CD14-positive monocyte (primary cell): ENCODE measurements around the gene SECISBP2. TPM values are rescaled to one million over a fixed set of nuclear protein-coding genes. Genes with fewer than 3 reads are reported as not detected.

Experiments
- DNase-seq, 3 donors: peaks; one replicate each; pipeline ENCODE4 v3.0.0-alpha.2; 2011 to 2022
- H2AFZ ChIP-seq: 2 replicates; pipeline ENCODE4 v1.6.0; 2012; ENCODE audit warnings: mild to moderate bottlenecking, low read depth, low read length, inconsistent platforms; ENCODE audit not compliant: insufficient read depth, poor library complexity, severe bottlenecking
- H3K27ac ChIP-seq, 2 donors: 1 replicate in 1 of 2; 2 replicates in 1 of 2; pipeline ENCODE4 v1.5.1; 2012 to 2013; ENCODE audit warnings: low read length in 2 of 2, control low read depth in 1 of 2, inconsistent platforms in 1 of 2, low read depth in 1 of 2, mild to moderate bottlenecking in 1 of 2
- H3K27me3 ChIP-seq, 2 donors: one replicate each; pipeline versions ENCODE4 v1.6.0 to v1.6.1; 2011 to 2013; ENCODE audit warnings: low read length in 2 of 2; ENCODE audit not compliant: control insufficient read depth in 2 of 2, insufficient read depth in 2 of 2
- H3K36me3 ChIP-seq, 2 donors: replicated peaks in 1 of 2; 1 replicate in 1 of 2; 2 replicates in 1 of 2; pipeline versions ENCODE4 v1.5.1 to v1.6.1; 2012 to 2013; ENCODE audit warnings: low read length in 2 of 2, control low read depth in 1 of 2, inconsistent platforms in 1 of 2, mild to moderate bottlenecking in 1 of 2; ENCODE audit not compliant: insufficient read depth in 2 of 2, control insufficient read depth in 1 of 2
- H3K4me1 ChIP-seq, 2 donors: 1 replicate in 1 of 2; 2 replicates in 1 of 2; pipeline versions ENCODE4 v1.5.1 to v1.6.1; 2012 to 2013; ENCODE audit warnings: low read length in 2 of 2, control low read depth in 1 of 2, inconsistent platforms in 1 of 2, mild to moderate bottlenecking in 1 of 2, moderate library complexity in 1 of 2; ENCODE audit not compliant: insufficient read depth in 2 of 2, control insufficient read depth in 1 of 2
- H3K4me2 ChIP-seq: replicated peaks from 2 replicates; pipeline ENCODE3; 2012; ENCODE audit warnings: low read length, moderate library complexity, mild to moderate bottlenecking; ENCODE audit not compliant: poor library complexity, severe bottlenecking; ENCODE audit errors: extremely low read depth
- H3K4me3 ChIP-seq, 3 experiments: fragments of 200-600 bp in 1 of 3; sonication (generic) in 1 of 3; replicated peaks in 1 of 3; 1 replicate in 2 of 3; 2 replicates in 1 of 3; pipeline ENCODE4 v1.5.1; 2011 to 2013; ENCODE audit warnings: low read length in 3 of 3, mild to moderate bottlenecking in 3 of 3, control low read depth in 2 of 3, low read depth in 2 of 3, inconsistent platforms in 1 of 3, moderate library complexity in 1 of 3
- H3K79me2 ChIP-seq: 2 replicates; pipeline ENCODE4 v1.6.0; 2012; ENCODE audit warnings: mild to moderate bottlenecking, control low read depth, inconsistent platforms, low read length, moderate library complexity; ENCODE audit not compliant: insufficient read depth
- H3K9ac ChIP-seq: 2 replicates; pipeline ENCODE4 v1.6.0; 2017; ENCODE audit warnings: low read length, mild to moderate bottlenecking; ENCODE audit not compliant: insufficient read depth, poor library complexity, severe bottlenecking
- H3K9me3 ChIP-seq, 2 donors: replicated peaks in 1 of 2; 1 replicate in 1 of 2; 2 replicates in 1 of 2; pipeline versions ENCODE4 v1.5.1 to v1.6.1; 2012 to 2013; ENCODE audit warnings: low read length in 2 of 2, control low read depth in 1 of 2; ENCODE audit not compliant: control insufficient read depth in 1 of 2, insufficient read depth in 1 of 2
- H4K20me1 ChIP-seq: 2 replicates; pipeline ENCODE4 v1.6.0; 2012; ENCODE audit warnings: mild to moderate bottlenecking, low read length, control low read depth, moderate library complexity; ENCODE audit not compliant: insufficient read depth
- H3K27ac Mint-ChIP-seq, 7 donors: one replicate each; pipeline ENCODE4 v1.8.0; 2020; ENCODE audit warnings: mild to moderate bottlenecking in 7 of 7, mixed read lengths in 7 of 7, moderate library complexity in 6 of 7, inconsistent platforms in 2 of 7
- H3K27me3 Mint-ChIP-seq, 3 donors: one replicate each; pipeline ENCODE4 v1.8.0; 2021 to 2022; ENCODE audit warnings: low read depth in 3 of 3, mild to moderate bottlenecking in 3 of 3, mixed read lengths in 3 of 3, moderate library complexity in 3 of 3, inconsistent platforms in 1 of 3
- H3K36me3 Mint-ChIP-seq, 2 donors: one replicate each; pipeline ENCODE4 v1.8.0; 2020; ENCODE audit warnings: mixed read lengths in 2 of 2, inconsistent platforms in 1 of 2, mild to moderate bottlenecking in 1 of 2
- H3K4me1 Mint-ChIP-seq: one replicate; pipeline ENCODE4 v1.8.0; 2020; ENCODE audit warnings: mild to moderate bottlenecking, mixed read lengths
- H3K4me3 Mint-ChIP-seq, 2 donors: one replicate each; pipeline ENCODE4 v1.8.0; 2020; ENCODE audit warnings: mild to moderate bottlenecking in 2 of 2, mixed read lengths in 2 of 2, moderate library complexity in 1 of 2
- H3K9me3 Mint-ChIP-seq, 7 donors: one replicate each; pipeline ENCODE4 v1.8.0; 2020 to 2022; ENCODE audit warnings: mixed read lengths in 7 of 7, mild to moderate bottlenecking in 6 of 7, moderate library complexity in 6 of 7, inconsistent platforms in 2 of 7
- WGBS: methylation state at CpG from one replicate; pipeline ENCODE4 v1.1.5; 2013; ENCODE audit warnings: missing lambda C conversion rate; ENCODE audit not compliant: insufficient coverage; 5-methylcytosine and 5-hydroxymethylcytosine counted together
- intact Hi-C, 2 donors: fragments of 100-400 bp; cut with micrococcal nuclease; formaldehyde crosslinking; loops; one replicate each; pipeline versions ENCODE4 v1.15.0 to v1.15.1; 2023
- polyA plus RNA-seq, 3 donors: library from polyadenylated mRNA; depleted of rRNA in 1 of 3; unstranded in 2 of 3; stranded (reverse) in 1 of 3; fragments of 300-500 nt in 2 of 3; fragments of >200 nt in 1 of 3; fragmentation: Illumina TruSeq in 2 of 3; gene quantifications; 1 replicate in 2 of 3; 2 replicates in 1 of 3; pipeline ENCODE4 v1.2.3, GENCODE V29; 2012 to 2021
- TF ChIP-seq, protein P1 (sequence below): fragments of 200-600 bp; IDR thresholded peaks from one replicate; pipeline ENCODE4 v1.8.0; 2022; ENCODE audit warnings: antibody characterized with exemption, mild to moderate bottlenecking

SECISBP2 gene
- polyA plus RNA-seq, 3 donors = 8.6 to 51.4 (median 9.8) TPM

DNA sequence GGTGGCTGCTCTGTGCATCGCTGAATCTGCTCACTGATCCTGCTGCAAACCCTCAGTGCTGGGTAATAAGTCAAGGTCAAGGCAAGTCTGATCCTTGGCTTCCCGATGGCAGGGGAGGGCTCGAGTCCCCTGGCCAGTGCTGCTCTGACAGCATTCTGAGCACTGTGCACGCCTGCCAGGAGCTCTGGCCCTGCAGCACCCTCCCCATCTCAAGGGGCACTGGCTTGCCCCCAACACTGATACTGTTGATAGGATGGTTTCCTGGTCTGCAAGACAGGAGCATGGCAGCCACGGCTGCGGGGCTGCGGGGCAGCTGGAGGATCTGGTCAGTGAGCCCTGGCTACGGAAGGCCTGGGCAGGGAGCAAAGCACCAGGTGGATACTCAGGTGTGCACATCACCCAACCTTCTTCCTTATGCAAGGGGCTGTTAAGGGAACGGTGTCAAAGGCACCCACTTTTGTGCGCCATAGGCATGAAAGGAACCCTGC, 71.8 kb downstream of the SECISBP2 start:
- Mint-ChIP-seq H3K4me1 (peaks cover 46% of the 10 kb centered on the region), H3K27me3 (no peaks in the 10 kb centered on the region), H3K9me3 (peaks cover 0 to 2% (median 0%) of the 10 kb centered on the region in 7 donors), H3K4me3 (no peak overlapping the region), H3K36me3 (peaks cover 93 to 96% of the 10 kb centered on the region in 2 donors), H3K27ac (peak overlapping the region; percentile 36 to 96 (median 90))
- Histone ChIP-seq H3K4me3 (no peak overlapping the region), H3K36me3 (peaks cover 88 to 93% of the 10 kb centered on the region in 2 donors), H3K27me3 (no peaks in the 10 kb centered on the region), H3K4me2 (no peak overlapping the region), H2AFZ (no peak overlapping the region), H3K79me2 (peaks cover 11% of the 10 kb centered on the region), H3K9me3 (no peaks in the 10 kb centered on the region), H3K27ac (peak overlapping the region; percentile 26 to 85), H4K20me1 (peaks cover 11% of the 10 kb centered on the region), H3K4me1 (peaks cover 28 to 50% of the 10 kb centered on the region in 2 donors), H3K9ac (no peak overlapping the region)
- TF ChIP-seq, protein P1, sequence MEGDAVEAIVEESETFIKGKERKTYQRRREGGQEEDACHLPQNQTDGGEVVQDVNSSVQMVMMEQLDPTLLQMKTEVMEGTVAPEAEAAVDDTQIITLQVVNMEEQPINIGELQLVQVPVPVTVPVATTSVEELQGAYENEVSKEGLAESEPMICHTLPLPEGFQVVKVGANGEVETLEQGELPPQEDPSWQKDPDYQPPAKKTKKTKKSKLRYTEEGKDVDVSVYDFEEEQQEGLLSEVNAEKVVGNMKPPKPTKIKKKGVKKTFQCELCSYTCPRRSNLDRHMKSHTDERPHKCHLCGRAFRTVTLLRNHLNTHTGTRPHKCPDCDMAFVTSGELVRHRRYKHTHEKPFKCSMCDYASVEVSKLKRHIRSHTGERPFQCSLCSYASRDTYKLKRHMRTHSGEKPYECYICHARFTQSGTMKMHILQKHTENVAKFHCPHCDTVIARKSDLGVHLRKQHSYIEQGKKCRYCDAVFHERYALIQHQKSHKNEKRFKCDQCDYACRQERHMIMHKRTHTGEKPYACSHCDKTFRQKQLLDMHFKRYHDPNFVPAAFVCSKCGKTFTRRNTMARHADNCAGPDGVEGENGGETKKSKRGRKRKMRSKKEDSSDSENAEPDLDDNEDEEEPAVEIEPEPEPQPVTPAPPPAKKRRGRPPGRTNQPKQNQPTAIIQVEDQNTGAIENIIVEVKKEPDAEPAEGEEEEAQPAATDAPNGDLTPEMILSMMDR = no peak
- intact Hi-C loops = no loop called here
- DNase-seq = no peak
- 98% methylated on average over 10 of the region's 10 CpGs for WGBS

DNA sequence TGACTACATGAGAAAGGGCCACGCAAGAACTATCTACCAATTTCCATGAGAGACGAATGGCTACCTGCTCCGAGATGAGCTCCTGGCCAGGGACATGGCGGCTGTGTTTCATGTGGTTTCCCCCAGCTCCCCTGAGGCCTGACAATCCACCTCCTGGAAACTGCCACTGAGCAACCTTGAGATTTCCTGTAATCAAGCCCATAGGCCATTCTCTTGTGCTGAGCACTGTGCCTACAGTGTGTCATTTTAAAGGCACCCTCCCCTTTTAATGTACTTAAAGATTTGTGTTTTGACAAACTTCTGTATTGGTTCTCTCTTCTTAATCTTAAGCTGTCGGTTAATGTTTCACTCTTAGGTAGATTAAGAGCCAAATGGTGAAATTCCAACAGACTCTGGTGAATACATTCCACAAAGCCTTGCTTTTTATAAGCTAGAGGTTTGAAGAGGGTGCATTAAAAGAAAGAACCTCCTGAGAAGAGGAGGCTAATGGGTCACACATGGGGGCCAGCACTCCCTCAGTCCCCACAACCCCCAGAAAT, 72.3 kb downstream of the SECISBP2 start:
- intact Hi-C loops = no loop called here
- Histone ChIP-seq H3K4me1 (peaks cover 28 to 50% of the 10 kb centered on the region in 2 donors), H3K27me3 (no peaks in the 10 kb centered on the region), H3K27ac (peak overlapping the region in 1 of 2 donors; percentile 17), H3K9me3 (no peaks in the 10 kb centered on the region), H3K79me2 (peaks cover 7% of the 10 kb centered on the region), H3K36me3 (peaks cover 87 to 93% of the 10 kb centered on the region in 2 donors), H2AFZ (no peak overlapping the region), H4K20me1 (peaks cover 15% of the 10 kb centered on the region), H3K4me2 (no peak overlapping the region), H3K9ac (no peak overlapping the region), H3K4me3 (no peak overlapping the region)
- 91% methylated on average over 4 of the region's 5 CpGs for WGBS
- TF ChIP-seq, protein P1 = no peak
- DNase-seq = no peak
- H3K9me3 Mint-ChIP-seq = peaks cover 0 to 2% (median 0%) of the 10 kb centered on the region in 7 donors
- H3K4me3 Mint-ChIP-seq = no peak overlapping the region
- H3K27me3 Mint-ChIP-seq = no peaks in the 10 kb centered on the region
- H3K36me3 Mint-ChIP-seq = peaks cover 92 to 96% of the 10 kb centered on the region in 2 donors
- H3K27ac Mint-ChIP-seq = peak overlapping the region in 4 of 7 donors; percentile 28 to 81 (median 68)
- H3K4me1 Mint-ChIP-seq = peaks cover 46% of the 10 kb centered on the region
